Pulmonary artery endothelial cell (primary cell): ENCODE data around the gene DDR2. TPM values are rescaled to one million over a fixed set of nuclear protein-coding genes. Genes with fewer than 3 reads are reported as not detected.
"Not testable (repeated sequence)": the region's sequence is repeated elsewhere in the genome, so short reads cannot be mapped to it uniquely, and the experiment has no call there.

Experiments
- DNase-seq: peaks from one replicate; pipeline ENCODE4 v3.0.0-alpha.2; 2011; ENCODE audit warnings: low read depth, low spot score
- total RNA-seq: library from RNA; depleted of rRNA; stranded (reverse); fragments of >200 nt; gene quantifications from 2 replicates; pipeline ENCODE4 v1.2.3, GENCODE V29; 2014

DDR2 gene
- total RNA-seq, 1 donor from 2014 or later: 41.5 TPM

- DNase-seq: no peak
Observed at GRCh38 chr1:162719678-162720077, 87.4 kb downstream of the DDR2 start.

- no peak for DNase-seq
Observed at GRCh38 chr1:162720996-162721395, 88.7 kb downstream of the DDR2 start.

DNA sequence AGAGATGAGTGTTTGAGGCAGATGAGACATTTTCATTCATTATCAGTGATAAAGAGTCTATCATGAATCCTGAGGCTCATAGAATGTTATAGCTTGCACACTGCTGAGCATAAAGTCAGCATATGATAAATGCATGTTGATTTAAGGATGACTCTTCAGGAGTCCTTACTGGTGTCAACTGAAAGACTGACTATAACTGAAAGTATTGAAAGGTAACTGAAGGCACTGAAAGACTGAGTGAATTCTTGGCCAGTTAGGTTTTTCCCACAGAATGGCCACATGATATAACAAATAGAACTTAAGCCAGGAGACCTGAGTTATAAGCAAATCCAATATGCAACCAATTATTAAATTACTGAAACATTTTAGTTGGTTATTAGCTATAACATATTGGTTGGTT, 89.2 kb downstream of the DDR2 start:
- no peak for DNase-seq

DNA sequence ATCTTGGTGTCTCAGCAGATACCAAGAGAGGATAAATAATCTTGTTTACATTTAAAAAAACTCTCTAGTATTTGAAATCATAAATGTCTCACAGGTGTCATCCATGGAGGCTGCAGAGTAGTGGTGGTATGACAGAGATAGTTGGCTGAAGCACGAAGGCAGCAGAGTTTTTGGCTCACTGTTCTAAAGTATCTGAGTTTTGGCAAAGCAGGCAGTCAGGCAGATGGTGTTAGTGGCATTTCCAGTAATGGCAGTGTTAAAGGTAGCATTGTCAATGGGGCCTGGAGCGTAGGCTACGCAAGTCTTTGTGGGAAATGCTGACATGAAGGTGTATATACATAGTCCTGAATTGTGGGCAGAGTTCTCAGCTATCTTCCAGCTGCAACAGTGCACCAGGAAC, 89.8 kb downstream of the DDR2 start:
- DNase-seq: no peak

DNA sequence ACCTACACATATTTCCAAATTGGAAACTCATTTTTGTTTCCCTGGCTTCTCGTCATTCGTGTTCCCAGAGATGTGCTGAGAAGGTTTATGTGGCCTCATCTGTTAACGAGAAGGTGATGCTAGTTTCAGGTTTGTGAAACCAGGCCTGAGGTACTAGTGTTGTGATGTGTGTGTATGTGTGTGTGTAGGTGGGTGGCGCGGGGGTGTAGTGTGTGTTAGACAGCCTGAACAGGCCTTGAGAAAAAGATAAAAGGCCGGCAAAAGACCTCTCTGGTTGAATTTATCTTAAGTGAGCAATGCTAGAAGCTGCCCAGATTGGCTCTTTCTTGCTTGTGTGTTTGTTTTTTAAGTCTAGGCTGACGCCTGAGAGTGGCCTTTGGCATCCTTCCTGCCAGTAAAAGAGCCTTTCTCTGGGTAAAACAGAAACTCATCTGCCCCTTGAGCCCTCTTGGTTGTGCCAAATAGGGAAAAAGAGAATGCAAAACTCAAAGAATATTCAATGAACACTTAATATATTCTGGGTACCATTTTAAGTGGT, 92.4 kb downstream of the DDR2 start:
- no peak for DNase-seq

DNA sequence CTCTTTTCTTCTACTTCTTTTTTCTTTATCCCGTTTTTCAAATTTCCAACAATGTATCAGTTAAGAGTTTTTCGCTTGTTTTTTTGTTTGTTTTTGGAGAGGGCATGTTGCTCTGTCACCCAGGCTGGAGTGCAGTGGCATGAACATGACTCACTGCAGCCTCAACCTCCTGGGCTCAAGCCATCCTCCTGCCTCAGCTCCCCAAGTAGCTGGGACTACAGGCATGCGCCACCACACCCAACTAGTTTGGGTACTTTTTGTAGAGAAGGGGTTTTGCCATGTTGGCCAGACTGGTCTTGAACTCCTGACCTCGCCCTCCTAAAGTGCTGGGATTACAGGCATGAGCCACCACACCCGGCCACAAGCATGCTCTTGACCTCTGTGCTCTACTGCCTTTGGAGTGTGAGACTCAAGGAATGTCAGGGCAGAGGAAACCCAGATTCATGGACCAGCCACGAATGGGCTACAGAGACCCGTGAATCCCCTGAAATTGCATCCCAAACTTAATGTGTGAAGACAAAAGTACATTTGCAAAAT, 93.1 kb downstream of the DDR2 start:
- DNase-seq: no peak

GRCh38 chr1:162726555-162726954, 94.3 kb downstream of the DDR2 start:
- no peak for DNase-seq

DNA sequence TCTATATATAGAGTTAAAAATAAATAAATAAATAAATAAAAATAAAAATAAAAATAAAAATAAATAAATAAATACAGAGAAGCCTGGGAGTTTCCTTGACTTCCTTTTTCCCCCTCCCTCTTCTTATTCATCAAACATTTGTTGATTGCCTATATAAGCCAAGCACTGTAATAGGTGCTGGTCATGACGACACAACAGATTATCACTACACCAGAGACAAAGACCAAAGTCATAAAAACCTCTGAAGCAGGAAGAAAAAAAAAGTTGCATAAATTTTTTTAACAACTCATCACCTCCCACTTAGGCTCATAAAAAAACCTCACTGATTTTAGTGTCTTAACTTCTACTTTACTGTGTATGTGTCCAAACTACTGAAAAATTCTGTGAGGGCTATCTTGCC, 95.2 kb downstream of the DDR2 start:
- DNase-seq: not testable (repeated sequence)

- no peak for DNase-seq
Observed at GRCh38 chr1:162728573-162728972, 96.3 kb downstream of the DDR2 start.

- DNase-seq: not testable (repeated sequence)
Observed at GRCh38 chr1:162729195-162729774, 97.0 kb downstream of the DDR2 start.

- no peak for DNase-seq
Observed at GRCh38 chr1:162732094-162732493, 99.8 kb downstream of the DDR2 start.

GRCh38 chr1:162732566-162733335, 100.5 kb downstream of the DDR2 start:
- no peak for DNase-seq

DNA sequence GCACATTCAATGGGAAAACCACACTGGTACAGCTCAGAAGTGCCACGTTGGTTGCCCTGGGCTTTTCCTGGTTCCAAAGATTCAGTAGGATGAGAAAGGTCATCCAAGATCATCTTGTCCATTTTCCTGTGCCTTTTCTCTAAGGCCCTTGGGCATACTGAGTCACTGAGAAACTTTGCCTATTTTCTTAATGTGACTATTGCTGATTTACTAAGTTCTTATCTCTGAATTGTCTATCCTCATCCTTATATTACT, 101.0 kb downstream of the DDR2 start:
- DNase-seq: no peak

DNA sequence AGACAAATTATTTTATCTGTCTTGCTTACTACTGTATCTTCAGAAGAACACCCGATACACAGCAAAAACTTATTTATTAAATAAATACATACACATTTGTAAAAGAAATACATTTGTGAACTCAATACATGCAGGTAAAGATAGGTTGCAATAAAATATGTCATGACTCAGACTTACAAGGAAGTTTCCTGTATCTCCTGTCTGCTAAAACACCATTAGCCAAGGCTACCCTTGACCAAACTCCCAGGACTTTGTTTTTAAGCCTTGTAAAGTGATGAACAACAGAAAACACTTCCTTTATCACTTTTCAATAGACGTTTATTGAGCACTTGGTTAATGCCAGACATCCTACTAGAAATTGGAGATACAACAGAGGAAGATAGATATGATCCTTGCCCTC, 101.8 kb downstream of the DDR2 start:
- DNase-seq: no peak

DNA sequence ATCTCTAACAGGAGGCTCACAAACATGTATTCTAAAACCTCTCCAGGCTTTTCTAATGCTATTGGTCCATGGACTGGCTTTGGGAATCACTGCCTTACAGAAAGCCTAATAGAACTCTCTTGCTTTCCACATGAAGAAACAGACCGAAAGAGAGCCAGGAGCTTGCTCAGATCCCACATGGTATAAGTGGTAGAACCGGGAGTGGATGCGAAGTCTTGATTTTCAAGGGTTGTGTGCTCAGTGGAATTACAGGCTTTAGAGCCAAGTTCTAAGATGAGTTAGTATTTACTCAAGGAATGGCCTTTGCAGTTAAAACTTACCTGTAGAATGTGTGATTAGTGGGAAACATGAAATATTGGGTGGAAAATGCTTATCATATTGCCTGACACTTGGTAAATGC, 103.9 kb downstream of the DDR2 start:
- no peak for DNase-seq

- DNase-seq: no peak
Observed at GRCh38 chr1:162736633-162737067, 104.4 kb downstream of the DDR2 start.

DNA sequence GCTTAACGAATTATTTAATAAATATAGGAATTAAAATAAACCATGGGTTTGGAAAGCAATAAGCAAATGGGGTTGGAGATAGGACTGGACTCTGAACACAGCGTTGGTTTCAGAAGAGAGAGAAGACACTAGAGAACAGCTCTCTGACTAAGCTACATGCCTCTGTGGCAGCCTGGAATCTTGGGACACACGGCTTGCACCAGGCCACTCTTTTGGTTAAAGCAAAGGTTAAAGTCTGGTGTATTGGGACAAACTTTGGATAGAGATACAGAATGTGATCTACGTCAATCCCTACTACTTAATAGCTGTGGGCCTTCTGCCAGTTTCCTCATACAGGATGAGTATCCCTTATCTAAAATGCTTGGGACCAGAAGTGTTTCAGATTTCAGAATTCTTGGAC, 108.5 kb downstream of the DDR2 start:
- DNase-seq: no peak

DNA sequence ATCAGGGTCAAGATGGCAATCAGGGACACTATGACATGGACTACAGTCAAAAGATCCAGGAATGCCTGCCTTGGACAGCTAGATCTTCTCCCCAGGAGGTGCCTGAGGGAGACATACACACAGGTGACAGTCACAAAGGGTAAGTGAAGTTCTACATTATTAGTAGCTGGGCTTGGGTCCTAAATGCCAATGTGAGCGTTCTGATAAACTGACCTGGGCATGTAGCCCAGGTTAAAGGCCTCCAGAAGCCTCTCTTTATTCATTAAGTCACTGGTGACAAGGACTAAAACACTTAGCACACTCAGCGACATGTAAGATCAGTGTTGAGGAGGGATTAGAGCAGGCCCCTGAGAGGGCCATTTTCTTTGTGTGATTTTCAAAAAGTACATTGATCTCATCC, 109.3 kb downstream of the DDR2 start:
- no peak for DNase-seq

DNA sequence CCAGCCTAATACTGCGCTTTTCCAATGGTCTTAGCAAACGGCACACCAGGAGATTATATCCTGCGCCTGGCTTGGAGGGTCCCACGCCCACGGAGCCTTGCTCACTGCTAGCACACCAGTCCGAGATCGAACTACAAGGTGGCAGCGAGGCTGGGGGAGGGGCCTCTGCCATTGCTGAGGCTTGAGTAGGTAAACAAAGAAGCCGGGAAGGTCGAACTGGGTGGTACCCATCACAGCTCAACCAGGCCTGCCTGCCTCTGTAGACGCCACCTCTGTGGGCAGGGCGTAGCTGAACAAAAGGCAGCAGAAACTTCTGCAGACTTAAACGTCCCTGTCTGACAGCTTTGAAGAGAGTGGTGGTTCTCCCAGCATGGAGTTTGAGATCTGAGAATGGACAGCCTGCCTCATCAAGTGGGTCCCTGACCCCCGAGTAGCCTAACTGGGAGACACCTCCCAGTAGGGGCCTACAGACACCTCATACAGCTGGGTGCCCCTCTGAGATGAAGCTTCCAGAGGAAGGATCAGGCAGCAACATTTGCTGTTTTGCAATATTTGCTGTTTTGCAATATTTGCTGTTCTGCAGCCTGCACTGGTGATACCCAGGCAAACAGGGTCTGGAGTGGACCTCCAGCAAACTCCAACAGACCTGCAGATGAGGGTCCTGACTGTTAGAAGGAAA, 114.1 kb downstream of the DDR2 start:
- not testable (repeated sequence) for DNase-seq

DNA sequence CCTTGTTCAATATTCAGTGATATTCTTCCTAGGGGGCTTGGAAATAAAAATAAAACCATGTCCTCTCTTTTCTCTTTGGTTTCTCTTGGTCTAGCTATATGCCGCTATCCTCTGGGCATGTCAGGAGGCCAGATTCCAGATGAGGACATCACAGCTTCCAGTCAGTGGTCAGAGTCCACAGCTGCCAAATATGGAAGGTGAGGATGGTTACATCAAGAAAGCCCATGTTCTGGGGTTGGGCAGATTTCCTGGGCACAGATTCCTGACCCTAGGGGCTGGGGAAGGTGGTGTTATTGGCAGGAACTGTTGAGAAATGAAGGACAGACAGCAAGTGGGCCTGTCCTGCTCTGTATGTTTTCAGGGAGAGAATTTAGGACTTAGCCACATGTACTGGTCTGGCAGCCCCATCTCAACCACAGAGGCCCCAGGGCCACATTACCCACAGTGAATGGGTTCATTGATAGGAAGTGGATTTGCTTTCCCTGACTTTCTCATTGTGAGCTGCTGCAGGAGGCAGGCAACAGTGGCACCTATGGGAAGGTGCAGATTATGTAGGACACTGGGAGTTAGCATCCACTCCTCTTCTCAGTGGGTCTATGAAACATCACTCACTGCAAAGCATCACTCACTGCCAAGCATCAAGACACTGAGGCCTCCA, 120.9 kb downstream of the DDR2 start:
- DNase-seq: no peak

- no peak for DNase-seq
Observed at GRCh38 chr1:162753998-162754585, 121.8 kb downstream of the DDR2 start.

DNA sequence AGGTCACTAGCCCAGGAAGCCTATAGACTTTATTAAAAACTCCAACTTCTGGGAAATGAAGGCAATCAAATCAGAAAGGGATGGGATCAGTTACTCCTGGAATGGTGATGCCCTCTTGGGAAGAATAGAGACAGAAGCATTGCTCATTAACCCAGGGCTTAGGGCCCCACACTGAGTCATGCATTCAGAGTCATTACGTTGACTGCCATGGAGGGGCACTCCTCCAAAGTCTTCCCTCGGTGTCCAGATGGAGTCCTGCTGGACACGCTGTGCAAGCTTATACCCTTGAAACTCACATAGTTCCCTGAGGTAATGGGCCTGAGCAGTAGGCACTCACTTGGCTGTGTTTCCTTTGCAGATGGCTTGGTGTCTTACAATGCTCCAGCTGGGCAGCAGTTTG, 123.0 kb downstream of the DDR2 start:
- DNase-seq: no peak
